ENCODE results near the gene RELN. TPM values are rescaled to one million over a fixed set of nuclear protein-coding genes. Genes with fewer than 3 reads are reported as not detected.

RELN gene
- total and polyA plus RNA-seq, 8 donors: 0.08 to 1.4 (median 0.64) TPM

DNA sequence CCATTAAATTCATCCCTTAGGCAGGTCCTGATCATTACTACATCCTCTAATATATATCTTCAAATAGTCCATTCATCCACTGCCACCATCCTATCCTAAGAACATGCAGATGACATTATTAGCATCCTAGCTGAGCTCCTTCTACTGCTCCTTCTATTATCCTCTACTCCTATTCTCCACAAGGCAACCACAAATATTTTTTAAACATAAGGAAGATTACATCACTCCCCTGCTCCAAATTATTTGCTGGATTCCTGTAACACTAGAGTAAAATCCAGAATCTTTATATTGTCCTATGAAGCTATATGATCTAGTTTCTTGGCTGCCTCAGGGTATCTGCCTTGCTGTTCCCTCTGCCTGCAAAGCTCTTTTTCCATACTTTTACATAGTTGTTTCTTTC, 367.2 kb downstream of the RELN start:
- Histone ChIP-seq H3K27ac (no peak overlapping the region), H3K4me3 (no peak overlapping the region), H3K9me3 (no peaks in the 10 kb centered on the region), H3K4me1 (no peaks in the 10 kb centered on the region), H3K36me3 (no peaks in the 10 kb centered on the region), H3K27me3 (no peaks in the 10 kb centered on the region)
- no peak for FAIRE-seq
- ATAC-seq: no peak
- no peak for DNase-seq
- intact Hi-C loops (cut with DNase I): no loop called here
- TF ChIP-seq, protein P1, sequence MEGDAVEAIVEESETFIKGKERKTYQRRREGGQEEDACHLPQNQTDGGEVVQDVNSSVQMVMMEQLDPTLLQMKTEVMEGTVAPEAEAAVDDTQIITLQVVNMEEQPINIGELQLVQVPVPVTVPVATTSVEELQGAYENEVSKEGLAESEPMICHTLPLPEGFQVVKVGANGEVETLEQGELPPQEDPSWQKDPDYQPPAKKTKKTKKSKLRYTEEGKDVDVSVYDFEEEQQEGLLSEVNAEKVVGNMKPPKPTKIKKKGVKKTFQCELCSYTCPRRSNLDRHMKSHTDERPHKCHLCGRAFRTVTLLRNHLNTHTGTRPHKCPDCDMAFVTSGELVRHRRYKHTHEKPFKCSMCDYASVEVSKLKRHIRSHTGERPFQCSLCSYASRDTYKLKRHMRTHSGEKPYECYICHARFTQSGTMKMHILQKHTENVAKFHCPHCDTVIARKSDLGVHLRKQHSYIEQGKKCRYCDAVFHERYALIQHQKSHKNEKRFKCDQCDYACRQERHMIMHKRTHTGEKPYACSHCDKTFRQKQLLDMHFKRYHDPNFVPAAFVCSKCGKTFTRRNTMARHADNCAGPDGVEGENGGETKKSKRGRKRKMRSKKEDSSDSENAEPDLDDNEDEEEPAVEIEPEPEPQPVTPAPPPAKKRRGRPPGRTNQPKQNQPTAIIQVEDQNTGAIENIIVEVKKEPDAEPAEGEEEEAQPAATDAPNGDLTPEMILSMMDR (IDR thresholded peaks at IDR 0.05): no peak

DNA sequence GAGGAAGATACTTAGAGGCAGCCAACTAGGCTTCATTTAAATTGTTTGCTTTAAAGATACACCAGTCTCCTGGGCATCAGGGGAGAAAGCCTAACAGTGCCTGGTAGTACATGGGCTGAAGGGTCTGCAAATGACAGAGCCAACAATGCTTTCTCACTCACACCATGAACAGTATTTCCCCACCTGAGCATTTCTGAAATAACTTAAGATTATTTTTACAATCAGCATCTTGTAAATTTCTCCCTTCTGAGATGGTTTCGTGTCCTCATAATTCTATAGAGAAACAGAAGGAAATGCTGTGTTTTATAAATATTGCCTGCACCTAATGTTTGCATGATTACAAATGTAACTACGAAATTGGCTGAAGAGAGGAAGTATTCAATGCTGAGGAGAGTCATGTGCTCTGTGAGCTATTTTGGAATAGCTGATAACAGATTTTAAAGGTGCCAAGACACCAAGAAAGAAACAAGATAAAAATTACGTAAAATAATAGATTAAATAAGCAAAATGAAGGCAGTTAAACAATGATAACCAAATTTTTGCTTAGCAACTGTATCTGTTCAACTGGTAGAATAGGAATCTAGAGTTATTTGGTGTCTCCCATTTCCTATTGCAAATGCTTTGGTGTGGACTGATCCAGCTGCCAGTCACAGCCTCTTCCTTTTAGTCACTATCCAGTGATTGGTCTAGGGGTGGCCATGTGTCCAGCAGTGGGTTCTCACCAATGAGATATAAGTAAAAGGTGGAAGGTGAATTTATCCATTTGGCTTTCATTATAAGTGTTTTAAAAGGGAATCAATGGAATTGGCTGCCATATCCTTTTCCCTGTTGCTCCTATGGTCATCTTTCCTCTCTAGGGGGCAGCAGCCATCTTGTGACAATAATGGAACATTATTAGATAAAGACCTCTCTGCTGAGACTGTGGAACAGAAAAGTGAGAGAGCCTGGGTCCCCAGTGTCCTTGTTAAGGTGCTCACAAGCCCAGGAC, 375.5 kb downstream of the RELN start:
- DNase-seq: no peak
- no peaks in the 10 kb centered on the region for H3K27me3 ChIP-seq
- H3K36me3 ChIP-seq: no peaks in the 10 kb centered on the region
- ATAC-seq: peak; percentile 66 to 79 (median 74)
- intact Hi-C loops (cut with DNase I): no loop called here
- TF ChIP-seq, protein P1 (IDR thresholded peaks at IDR 0.05): no peak
- WGBS, 2 donors: 9 to 11% methylated on average over 3 of the region's 3 CpGs
- no peak overlapping the region for H3K27ac ChIP-seq
- no peak for FAIRE-seq
- no peak overlapping the region for H3K4me3 ChIP-seq
- peaks cover 0 to 9% (median 5%) of the 10 kb centered on the region in 3 donors for H3K4me1 ChIP-seq
- no peaks in the 10 kb centered on the region for H3K9me3 ChIP-seq

DNA sequence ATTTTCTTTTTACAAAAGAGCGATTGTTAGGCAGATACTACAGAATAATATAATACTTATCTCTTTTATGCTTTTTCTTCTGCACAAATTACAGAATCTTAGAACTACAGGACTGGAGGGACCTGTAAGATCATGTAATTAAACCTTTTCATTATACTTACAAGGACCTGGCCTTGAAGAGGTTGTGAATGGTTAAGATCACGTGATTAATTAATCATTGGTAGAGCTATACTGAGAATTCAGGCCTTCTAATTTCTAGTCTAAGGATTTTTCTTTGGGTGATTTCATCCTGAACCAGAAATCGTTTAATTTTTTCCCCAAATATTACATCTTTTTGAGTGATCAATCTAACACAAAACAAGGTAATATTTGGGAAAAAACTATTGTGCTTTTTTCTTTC, 379.7 kb downstream of the RELN start:
- no peak for FAIRE-seq
- H3K27me3 ChIP-seq: no peaks in the 10 kb centered on the region
- intact Hi-C loops (cut with DNase I): no loop called here
- no peak overlapping the region for H3K4me3 ChIP-seq
- no peak overlapping the region for H3K27ac ChIP-seq
- H3K36me3 ChIP-seq: no peaks in the 10 kb centered on the region
- 83 to 84% methylated on average over 3 of the region's 3 CpGs for WGBS, 2 donors
- peaks cover 5 to 14% (median 10%) of the 10 kb centered on the region in 3 donors for H3K4me1 ChIP-seq
- no peaks in the 10 kb centered on the region for H3K9me3 ChIP-seq
- TF ChIP-seq, protein P1 (IDR thresholded peaks at IDR 0.05): no peak
- ATAC-seq: no peak
- no peak for DNase-seq

DNA sequence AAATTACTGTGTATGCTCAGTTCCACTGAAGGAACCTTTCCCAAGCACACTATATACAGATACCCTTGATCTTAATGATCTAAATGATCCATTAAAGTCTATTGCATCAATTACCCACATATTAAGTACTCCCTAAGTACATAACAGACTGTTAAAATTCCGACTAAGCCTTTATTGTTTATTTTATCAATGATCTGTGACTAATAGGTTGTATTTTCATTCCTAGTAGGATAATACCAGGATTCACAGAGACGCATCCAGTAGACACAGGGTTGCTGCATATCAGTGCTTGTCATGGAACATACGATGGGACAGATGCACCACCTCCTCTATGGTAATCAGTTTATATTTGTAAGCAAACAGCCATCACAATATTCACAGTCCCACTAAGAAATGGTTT, 383.8 kb downstream of the RELN start:
- WGBS, 2 donors: 69 to 77% methylated on average over 3 of the region's 3 CpGs
- Histone ChIP-seq H3K27me3 (no peaks in the 10 kb centered on the region), H3K4me3 (no peak overlapping the region), H3K9me3 (no peaks in the 10 kb centered on the region), H3K27ac (no peak overlapping the region), H3K4me1 (peaks cover 0 to 10% (median 5%) of the 10 kb centered on the region in 3 donors), H3K36me3 (no peaks in the 10 kb centered on the region)
- intact Hi-C loops (cut with DNase I): no loop called here
- TF ChIP-seq, protein P1 (IDR thresholded peaks at IDR 0.05): no peak
- no peak for ATAC-seq
- no peak for DNase-seq
- no peak for FAIRE-seq

DNA sequence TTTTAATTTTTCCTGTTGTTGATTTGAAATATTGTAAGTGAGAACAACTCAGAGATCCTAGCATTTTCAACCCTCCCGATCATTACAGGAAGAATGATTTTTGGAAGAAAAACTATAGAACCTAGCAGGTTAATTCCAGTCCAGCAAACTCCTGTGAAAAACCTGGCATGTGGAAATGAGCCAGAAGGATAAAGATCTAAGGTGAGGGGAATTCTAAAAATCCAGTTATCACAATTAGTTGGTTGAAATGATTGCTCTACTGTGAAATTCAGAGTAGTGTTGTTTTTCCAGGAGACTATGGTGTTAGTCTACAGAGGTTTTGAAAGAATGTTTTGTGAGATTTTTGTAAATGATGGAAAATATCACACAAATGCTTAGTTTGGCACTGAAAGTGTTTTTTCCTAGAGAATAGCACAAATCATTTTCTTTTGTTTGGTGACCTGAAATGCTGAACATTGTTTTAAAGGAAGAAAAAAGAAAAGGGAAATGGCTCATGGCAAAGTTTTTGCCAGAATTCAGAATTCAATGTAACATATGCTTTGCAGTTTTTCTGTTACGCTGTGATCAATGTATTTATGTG, 391.0 kb downstream of the RELN start:
- intact Hi-C loops (cut with DNase I): no loop called here

More for the DNA sequence above, 391.0 kb downstream of the RELN start:
- Histone ChIP-seq H3K27me3 (no peaks in the 10 kb centered on the region), H3K27ac (no peak overlapping the region), H3K9me3 (no peaks in the 10 kb centered on the region), H3K36me3 (no peaks in the 10 kb centered on the region), H3K4me1 (no peaks in the 10 kb centered on the region), H3K4me3 (no peak overlapping the region)
- 76 to 80% methylated on average over 2 of the region's 2 CpGs for WGBS, 2 donors
- TF ChIP-seq, protein P1 (IDR thresholded peaks at IDR 0.05): no peak
- no peak for FAIRE-seq
- DNase-seq: no peak
- no peak for ATAC-seq

Data from pancreas (tissue), 10 donors.